Body of pancreas (tissue), 4 donors: ENCODE data around the gene FAN1. TPM values are rescaled to one million over a fixed set of nuclear protein-coding genes. Genes with fewer than 3 reads are reported as not detected.

ENCODE experiments used
- ATAC-seq: fragments of 150-250 bp; one replicate; pipeline ENCODE4 v1.9.1; 2016
- DNase-seq, 4 donors: peaks; one replicate each; pipeline ENCODE4 v3.0.0-alpha.2; 2019
- H3K27ac ChIP-seq, 4 donors: fragments of 200-600 bp; sonication (generic); 1 replicate in 3 of 4; 2 replicates in 1 of 4; pipeline versions ENCODE4 v1.5.1 to v1.6.1; 2016 to 2019; ENCODE audit warnings: mild to moderate bottlenecking in 1 of 4, mixed read lengths in 1 of 4, moderate library complexity in 1 of 4
- H3K27me3 ChIP-seq, 2 donors: fragments of 200-600 bp; sonication (generic); one replicate each; pipeline ENCODE4 v1.6.0; 2016; ENCODE audit warnings: mild to moderate bottlenecking in 1 of 2
- H3K36me3 ChIP-seq, 2 donors: fragments of 200-600 bp; sonication (generic); replicated peaks in 1 of 2; 2 replicates each; pipeline ENCODE4 v1.5.1; 2016; ENCODE audit warnings: low read depth in 2 of 2; ENCODE audit not compliant: insufficient read depth in 1 of 2
- H3K4me1 ChIP-seq: fragments of 200-600 bp; sonication (generic); one replicate; pipeline ENCODE4 v1.6.0; 2016
- H3K4me3 ChIP-seq, 2 donors: fragments of 200-600 bp; sonication (generic); 1 replicate in 1 of 2; 2 replicates in 1 of 2; pipeline ENCODE4 v1.5.1; 2016 to 2019
- H3K9me3 ChIP-seq, 3 donors: fragments of 200-600 bp; sonication (generic); 1 replicate in 2 of 3; 2 replicates in 1 of 3; pipeline ENCODE4 v1.5.1; 2016
- POLR2A ChIP-seq, 3 donors: fragments of 450-650 bp; IDR thresholded peaks; one replicate each; pipeline ENCODE4 v1.6.1; 2016; ENCODE audit warnings: antibody characterized with exemption in 3 of 3, mild to moderate bottlenecking in 2 of 3
- WGBS, 2 donors: methylation state at CpG; one replicate each; pipeline ENCODE4 v1.1.5; 2017; 5-methylcytosine and 5-hydroxymethylcytosine counted together
- intact Hi-C: fragments of 100-400 bp; cut with DNase I; formaldehyde crosslinking; loops from one replicate; pipeline ENCODE4 v1.15.1; 2023
- total RNA-seq, 2 donors: library from RNA; depleted of rRNA; stranded (reverse); fragments of >200 nt; gene quantifications; one replicate each; pipeline ENCODE4 v1.1.0, GENCODE V29; 2016
- TF ChIP-seq, protein P1 (sequence below), 7 experiments: fragments of 450-650 bp in 4 of 7; fragments of 200-600 bp in 3 of 7; sonication (generic) in 3 of 7; IDR thresholded peaks; one replicate each; pipeline ENCODE4 v1.5.1; 2016 to 2019; ENCODE audit warnings: antibody characterized with exemption in 7 of 7

FAN1 gene
- 10 to 100 TPM; 12.5 to 20.2 TPM for total RNA-seq

DNA sequence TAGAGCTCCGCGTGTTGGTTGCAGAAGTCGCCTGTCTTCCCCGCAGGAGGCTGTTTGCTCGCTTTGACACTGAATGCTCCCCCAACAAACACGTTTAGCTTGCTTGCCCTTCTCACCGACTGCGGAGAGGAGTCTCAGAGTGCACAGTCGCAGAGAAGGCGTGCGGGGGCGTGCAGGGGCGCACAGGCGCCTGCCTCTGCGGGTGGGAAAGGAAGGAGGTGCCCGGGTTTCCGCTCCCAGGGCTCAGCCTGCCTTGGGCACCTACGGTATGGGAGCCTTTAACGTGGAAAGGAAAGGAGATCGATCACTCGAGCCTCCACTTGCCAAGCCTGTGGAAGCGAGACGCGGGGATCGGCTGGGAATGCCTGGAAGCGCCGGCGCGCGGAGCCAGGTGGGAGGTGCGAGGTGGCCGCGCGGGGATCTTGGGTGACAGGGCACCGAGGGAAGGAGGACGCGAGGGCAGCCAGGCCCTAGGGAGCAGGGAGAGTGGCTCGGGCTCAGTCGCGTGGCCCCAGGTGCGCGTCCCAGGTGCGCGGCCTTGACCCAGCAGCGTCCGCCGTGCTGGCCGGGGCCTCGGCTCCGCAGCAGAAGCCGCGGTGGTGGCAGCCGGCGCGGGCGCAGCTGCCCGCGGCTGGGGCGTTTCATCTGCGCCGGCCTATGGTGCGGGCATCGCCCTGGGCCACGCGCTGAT is at the start of gene FAN1:
FAN1 (plus strand) TSS at position 419 of the 691 bp plus-strand sequence. CDS start 749 bp downstream, outside the sequence.
- ATAC-seq = peak; percentile 97
- peak; percentile 90 to 92 (median 91) for DNase-seq
- Histone ChIP-seq H3K9me3 (no peaks in the 10 kb centered on the region), H3K36me3 (no peaks in the 10 kb centered on the region), H3K27ac (peak within 1 kb of the TSS; percentile 63 to 84 (median 72)), H3K27me3 (no peaks in the 10 kb centered on the region), H3K4me3 (peak within 1 kb of the TSS; percentile 23 to 74), H3K4me1 (peaks cover 28% of the 10 kb centered on the region)
- TF ChIP-seq, protein P1, sequence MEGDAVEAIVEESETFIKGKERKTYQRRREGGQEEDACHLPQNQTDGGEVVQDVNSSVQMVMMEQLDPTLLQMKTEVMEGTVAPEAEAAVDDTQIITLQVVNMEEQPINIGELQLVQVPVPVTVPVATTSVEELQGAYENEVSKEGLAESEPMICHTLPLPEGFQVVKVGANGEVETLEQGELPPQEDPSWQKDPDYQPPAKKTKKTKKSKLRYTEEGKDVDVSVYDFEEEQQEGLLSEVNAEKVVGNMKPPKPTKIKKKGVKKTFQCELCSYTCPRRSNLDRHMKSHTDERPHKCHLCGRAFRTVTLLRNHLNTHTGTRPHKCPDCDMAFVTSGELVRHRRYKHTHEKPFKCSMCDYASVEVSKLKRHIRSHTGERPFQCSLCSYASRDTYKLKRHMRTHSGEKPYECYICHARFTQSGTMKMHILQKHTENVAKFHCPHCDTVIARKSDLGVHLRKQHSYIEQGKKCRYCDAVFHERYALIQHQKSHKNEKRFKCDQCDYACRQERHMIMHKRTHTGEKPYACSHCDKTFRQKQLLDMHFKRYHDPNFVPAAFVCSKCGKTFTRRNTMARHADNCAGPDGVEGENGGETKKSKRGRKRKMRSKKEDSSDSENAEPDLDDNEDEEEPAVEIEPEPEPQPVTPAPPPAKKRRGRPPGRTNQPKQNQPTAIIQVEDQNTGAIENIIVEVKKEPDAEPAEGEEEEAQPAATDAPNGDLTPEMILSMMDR (IDR thresholded peaks at IDR 0.05) = peak in 2 of 7 experiments; percentile 14 to 25
- peak; percentile 62 to 77 (median 75) for TF ChIP-seq POLR2A (IDR thresholded peaks at IDR 0.05)
- intact Hi-C loops = no loop called here
- 0 to 2% methylated on average over 20 to 57 of the region's 65 CpGs for WGBS, 2 donors

DNA sequence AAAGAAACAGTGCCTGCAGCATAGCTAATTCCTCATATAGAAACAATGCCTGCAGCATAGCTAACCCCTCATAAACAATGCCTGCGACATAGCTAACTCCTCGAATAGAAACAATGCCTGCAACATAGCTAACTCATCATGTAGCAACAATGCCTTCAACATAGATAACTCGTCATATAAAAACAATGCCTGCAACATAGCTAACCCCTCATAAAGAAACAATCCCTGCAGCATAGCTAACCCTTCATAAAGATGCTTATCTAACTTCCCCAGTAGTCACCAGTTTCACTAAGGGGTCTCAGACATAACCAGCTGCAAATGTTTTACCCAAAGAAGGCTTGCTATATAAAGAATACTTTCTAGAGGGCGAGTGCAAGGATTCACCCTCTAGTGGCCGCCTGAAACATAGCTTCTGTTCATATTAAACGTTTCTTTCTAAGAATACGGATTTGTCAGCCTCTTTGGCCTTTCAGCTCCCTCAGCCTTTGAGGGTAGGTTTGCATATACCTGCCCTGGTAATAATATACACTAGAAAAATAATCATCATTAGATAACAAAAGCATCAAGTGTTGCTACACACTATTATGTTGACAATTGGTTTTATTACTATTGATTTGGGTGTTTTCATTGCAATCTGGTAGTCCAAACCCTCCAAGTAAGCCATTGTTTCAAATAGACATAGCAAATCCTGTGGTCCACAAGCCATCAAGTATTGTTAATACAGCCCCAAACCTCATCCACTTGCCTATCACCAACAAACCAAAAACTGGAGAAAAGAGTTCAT is 44.4 kb upstream of the FAN1 start:
- no peak for ATAC-seq
- Histone ChIP-seq H3K4me1 (no peaks in the 10 kb centered on the region), H3K36me3 (no peaks in the 10 kb centered on the region), H3K9me3 (no peaks in the 10 kb centered on the region), H3K4me3 (no peak overlapping the region), H3K27ac (no peak overlapping the region), H3K27me3 (no peaks in the 10 kb centered on the region)
- peak in 1 of 4 donors; percentile 14 for DNase-seq
- WGBS, 2 donors = 28% methylated on average over 7 of the region's 7 CpGs
- intact Hi-C loops = no loop called here
- no peak for TF ChIP-seq POLR2A (IDR thresholded peaks at IDR 0.05)
- TF ChIP-seq, protein P1 (IDR thresholded peaks at IDR 0.05) = peak; percentile 38 to 45 (median 43)

DNA sequence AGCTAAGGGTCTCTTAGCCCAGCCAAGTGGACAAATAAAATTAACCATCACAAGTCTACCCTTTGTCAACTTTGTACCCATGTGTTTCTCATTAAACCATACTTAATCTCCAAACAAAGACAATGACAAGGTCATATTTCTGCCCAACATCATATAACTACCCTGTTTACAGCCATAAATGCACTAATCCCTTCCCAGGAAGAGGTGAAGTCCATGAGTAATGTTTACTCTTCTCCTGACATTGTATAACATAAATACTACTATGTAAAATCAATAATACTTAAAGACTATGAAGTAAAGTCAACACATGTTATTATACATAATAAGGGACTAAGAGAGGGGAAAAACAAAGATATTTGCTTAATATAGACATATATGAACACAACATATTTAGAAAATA is 38.5 kb upstream of the FAN1 start:
- Histone ChIP-seq H3K9me3 (no peaks in the 10 kb centered on the region), H3K27me3 (no peaks in the 10 kb centered on the region), H3K4me3 (no peak overlapping the region), H3K27ac (no peak overlapping the region), H3K36me3 (no peaks in the 10 kb centered on the region), H3K4me1 (no peaks in the 10 kb centered on the region)
- no peak for ATAC-seq
- intact Hi-C loops = no loop called here
- no peak for DNase-seq
- TF ChIP-seq POLR2A (IDR thresholded peaks at IDR 0.05) = no peak
- TF ChIP-seq, protein P1 (IDR thresholded peaks at IDR 0.05) = no peak

DNA sequence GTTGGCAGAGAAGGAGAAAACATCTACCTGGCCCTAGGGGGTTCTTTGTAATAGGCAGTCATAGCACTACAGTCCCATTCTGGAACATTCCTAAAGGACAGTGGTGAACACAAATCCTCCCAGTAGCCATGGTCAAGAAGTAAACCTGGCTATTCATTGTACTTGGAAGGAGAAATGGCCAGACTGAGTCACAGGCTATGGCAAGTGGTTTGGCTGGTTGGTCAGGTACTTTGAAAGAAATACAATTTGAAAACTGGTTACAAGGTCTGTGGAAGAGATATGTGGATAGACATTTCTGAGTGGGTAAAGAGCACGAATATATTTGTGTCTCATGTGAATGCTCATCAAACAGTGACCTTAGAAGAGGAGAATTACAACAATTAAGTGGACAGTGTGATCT is 33.0 kb upstream of the FAN1 start:
- no peak for DNase-seq
- Histone ChIP-seq H3K4me3 (no peak overlapping the region), H3K4me1 (no peaks in the 10 kb centered on the region), H3K9me3 (no peaks in the 10 kb centered on the region), H3K27me3 (no peaks in the 10 kb centered on the region), H3K36me3 (no peaks in the 10 kb centered on the region), H3K27ac (no peak overlapping the region)
- TF ChIP-seq POLR2A (IDR thresholded peaks at IDR 0.05) = no peak
- TF ChIP-seq, protein P1 (IDR thresholded peaks at IDR 0.05) = no peak
- intact Hi-C loops = no loop called here
- 83 to 88% methylated on average over 1 of the region's 1 CpG for WGBS, 2 donors
- ATAC-seq = no peak
